SK-N-SH (cell line): ENCODE data around the gene WTAP. TPM values are rescaled to one million over a fixed set of nuclear protein-coding genes. Genes with fewer than 3 reads are reported as not detected.

ENCODE experiments used
- CTCF ChIA-PET: fragments of 300-600, 350-600 bp; formaldehyde crosslinking; extraction: SDS; loops from one replicate; lab custom pipeline; 2021; lab: Yijun Ruan, JAX
- POLR2A ChIA-PET: fragments of 350-600 bp; sonication (Branson Sonifier 250); formaldehyde crosslinking; extraction: SDS; loops from one replicate; lab custom pipeline; 2020; ENCODE audit warnings: antibody characterized with exemption, inconsistent platforms; lab: Yijun Ruan, JAX
- DNase-seq: peaks from one replicate; pipeline ENCODE4 v3.0.0; 2012
- H2AFZ ChIP-seq: fragments of 200-600 bp; sonication (generic); 2 replicates; pipeline ENCODE4 v1.8.1; 2016; ENCODE audit warnings: antibody characterized with exemption, mild to moderate bottlenecking, low read depth
- H3F3A ChIP-seq: fragments of 200-600 bp; sonication (generic); replicated peaks from 2 replicates; pipeline ENCODE3; 2016; ENCODE audit warnings: antibody characterized with exemption, mild to moderate bottlenecking; ENCODE audit not compliant: insufficient read depth
- H3K27ac ChIP-seq, 2 experiments: fragments of 200-500 bp in 1 of 2; fragments of 200-600 bp in 1 of 2; sonication (Bioruptor generic) in 1 of 2; sonication (generic), shearing (Covaris generic) in 1 of 2; 2 replicates each; pipeline versions ENCODE4 v1.5.1 to v1.6.1; 2014 to 2016; ENCODE audit warnings: low read depth in 2 of 2, inconsistent platforms in 1 of 2, low read length in 1 of 2, mild to moderate bottlenecking in 1 of 2, mixed read lengths in 1 of 2
- H3K27me3 ChIP-seq: fragments of 200-600 bp; sonication (generic), shearing (Covaris generic); 2 replicates; pipeline ENCODE4 v1.6.1; 2016; ENCODE audit warnings: mixed run types; ENCODE audit not compliant: insufficient read depth
- H3K36me3 ChIP-seq, 2 experiments: fragments of 200-500 bp in 1 of 2; fragments of 200-600 bp in 1 of 2; sonication (Bioruptor generic) in 1 of 2; sonication (generic) in 1 of 2; replicated peaks in 1 of 2; 2 replicates each; pipeline versions ENCODE3 to v1.5.1; 2014 to 2016; ENCODE audit warnings: low read length in 1 of 2, mild to moderate bottlenecking in 1 of 2; ENCODE audit not compliant: insufficient read depth in 2 of 2, control insufficient read depth in 1 of 2
- H3K4me1 ChIP-seq, 2 experiments: fragments of 200-500 bp in 1 of 2; fragments of 200-600 bp in 1 of 2; sonication (Bioruptor generic) in 1 of 2; sonication (generic), shearing (Covaris generic) in 1 of 2; 2 replicates each; pipeline versions ENCODE4 v1.5.1 to v1.6.1; 2014 to 2016; ENCODE audit warnings: low read depth in 1 of 2, low read length in 1 of 2, mixed run types in 1 of 2; ENCODE audit not compliant: insufficient read depth in 2 of 2, control insufficient read depth in 1 of 2
- H3K4me2 ChIP-seq: fragments of 200-600 bp; sonication (generic), shearing (Covaris generic); 2 replicates; pipeline ENCODE4 v1.6.1; 2017; ENCODE audit warnings: mixed run types
- H3K4me3 ChIP-seq, 2 experiments: fragments of 200-500 bp in 1 of 2; fragments of 200-600 bp in 1 of 2; sonication (Bioruptor generic) in 1 of 2; sonication (generic), shearing (Covaris generic) in 1 of 2; 2 replicates each; pipeline versions ENCODE4 v1.5.1 to v1.8.1; 2014 to 2016; ENCODE audit warnings: low read depth in 2 of 2, inconsistent platforms in 1 of 2, low read length in 1 of 2, mild to moderate bottlenecking in 1 of 2, mixed read lengths in 1 of 2, moderate library complexity in 1 of 2
- H3K79me2 ChIP-seq: fragments of 200-600 bp; sonication (generic); 2 replicates; pipeline ENCODE4 v1.8.1; 2017; ENCODE audit warnings: mild to moderate bottlenecking; ENCODE audit not compliant: insufficient read depth
- H3K9ac ChIP-seq: fragments of 200-600 bp; sonication (generic); 2 replicates; pipeline ENCODE4 v1.6.1; 2017; ENCODE audit warnings: mixed run types
- H3K9me2 ChIP-seq: fragments of 200-600 bp; sonication (generic); 2 replicates; pipeline ENCODE4 v1.6.1; 2017; ENCODE audit warnings: mixed run types
- H3K9me3 ChIP-seq: fragments of 200-600 bp; sonication (generic); 2 replicates; pipeline ENCODE4 v1.6.1; 2017; ENCODE audit warnings: mixed run types, mild to moderate bottlenecking, moderate library complexity
- H4K20me1 ChIP-seq: fragments of 200-600 bp; sonication (generic); 2 replicates; pipeline ENCODE4 v1.6.1; 2017; ENCODE audit warnings: mild to moderate bottlenecking, mixed run types; ENCODE audit not compliant: insufficient read depth
- EZH2phosphoT487 ChIP-seq: fragments of 200-600 bp; sonication (generic); IDR thresholded peaks from 2 replicates; pipeline ENCODE4 v1.6.1; 2017; ENCODE audit warnings: low read depth, mixed run types, mild to moderate bottlenecking, antibody characterized with exemption, moderate library complexity, borderline replicate concordance
- GATA2 ChIP-seq: sonication (generic); formaldehyde crosslinking; IDR thresholded peaks from 2 replicates; pipeline ENCODE4 v1.5.0; 2020; ENCODE audit warnings: mild to moderate bottlenecking, missing genetic modification reagents
- MEF2A ChIP-seq: IDR thresholded peaks from 2 replicates; pipeline ENCODE4 v1.4.0; 2012; ENCODE audit warnings: low read depth, borderline replicate concordance
- NFIC ChIP-seq: IDR thresholded peaks from 2 replicates; pipeline ENCODE4 v1.4.0; 2012; ENCODE audit warnings: borderline replicate concordance
- NRF1 ChIP-seq: IDR thresholded peaks from 2 replicates; pipeline ENCODE4 v1.6.1; 2012; ENCODE audit warnings: low read depth, mild to moderate bottlenecking, low read length
- RCOR1 ChIP-seq: fragments of 150-350 bp; IDR thresholded peaks from 2 replicates; pipeline ENCODE4 v1.6.1; 2017; ENCODE audit warnings: antibody characterized with exemption, low read length
- TEAD4 ChIP-seq: IDR thresholded peaks from 2 replicates; pipeline ENCODE4 v1.4.0; 2012; ENCODE audit warnings: mild to moderate bottlenecking, borderline replicate concordance; ENCODE audit not compliant: insufficient read depth
- YY1 ChIP-seq: IDR thresholded peaks from 2 replicates; pipeline ENCODE4 v1.4.0; 2012; ENCODE audit warnings: low read depth, mild to moderate bottlenecking
- WGBS: methylation state at CpG from one replicate; pipeline ENCODE4 v1.1.6; 2017; ENCODE audit warnings: low lambda C conversion rate; 5-methylcytosine and 5-hydroxymethylcytosine counted together
- polyA plus RNA-seq, 3 experiments: library from polyadenylated mRNA; depleted of rRNA; stranded (reverse); fragments of >200 nt; gene quantifications; 2 replicates each; pipeline ENCODE4 v1.2.3, GENCODE V29; 2012
- TF ChIP-seq, protein P1 (sequence below): IDR thresholded peaks from 2 replicates; pipeline ENCODE4 v1.6.1; 2012; ENCODE audit warnings: mild to moderate bottlenecking, low read depth, low read length, moderate library complexity

The WTAP gene
- polyA plus RNA-seq, 1 of the 3 experiments (the other 2 are of a cell fraction), result 12.8 TPM

- no peaks in the 10 kb centered on the region for H3K9me2 ChIP-seq
- no peaks in the 10 kb centered on the region for H3K27me3 ChIP-seq
- H3K4me1 ChIP-seq, result peaks cover 7 to 10% of the 10 kb centered on the region in 2 experiments
- 86% methylated on average over 2 of the region's 2 CpGs for WGBS
- no peak overlapping the region for H3K9ac ChIP-seq
- POLR2A ChIA-PET, result interaction anchor here (0.9 kb wide), 1 partner anchor 31 kb away, joined by 3 read pairs; the partner anchor contains the start of gene WTAP
- peaks cover 12% of the 10 kb centered on the region for H3F3A ChIP-seq
- H3K4me3 ChIP-seq, result no peak overlapping the region
- CTCF ChIA-PET, result no interaction called here
- H3K79me2 ChIP-seq, result peaks cover 30% of the 10 kb centered on the region
- no peaks in the 10 kb centered on the region for H3K9me3 ChIP-seq
- TF ChIP-seq GATA2 (CRISPR knock-in tag) (no peak), TEAD4 (no peak), NFIC (no peak), RCOR1 (no peak), YY1 (no peak)
- TF ChIP-seq, all 33 proteins: peak for 0
- Histone ChIP-seq H3K27ac (no peak overlapping the region), H4K20me1 (no peaks in the 10 kb centered on the region; the same call in 1 of the 2 replicates), H3K4me2 (no peak overlapping the region), H2AFZ (no peak overlapping the region), H3K36me3 (no peaks in the 10 kb centered on the region)
- no peak for DNase-seq
Measured at GRCh38 chr6:159695984-159696383, 31.3 kb upstream of the WTAP start.

DNA sequence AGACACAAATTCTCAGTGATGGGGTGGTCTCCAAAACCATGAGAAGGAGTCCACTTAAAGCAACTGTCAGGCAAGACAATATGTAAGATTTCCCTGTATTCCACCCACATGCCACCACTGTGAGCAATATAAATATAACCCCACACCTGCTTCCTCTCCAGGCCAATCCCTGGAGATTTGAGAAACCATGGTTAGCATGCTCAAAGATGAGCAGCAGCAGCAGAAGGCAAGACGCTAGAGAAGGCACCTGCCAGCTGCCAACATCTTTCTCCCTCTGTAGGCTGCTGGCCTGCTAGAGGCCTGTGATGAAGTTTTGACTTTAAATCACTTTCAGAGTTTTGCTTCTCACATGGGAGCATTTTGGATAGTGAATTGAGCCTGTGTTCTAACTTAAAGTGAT, 26.3 kb upstream of the WTAP start:
- Histone ChIP-seq H3K36me3 (no peaks in the 10 kb centered on the region), H3F3A (peaks cover 21% of the 10 kb centered on the region), H3K9me2 (no peaks in the 10 kb centered on the region), H4K20me1 (no peaks in the 10 kb centered on the region), H3K4me1 (peaks cover 0 to 12% of the 10 kb centered on the region in 2 experiments; a peak in 2 of 4 replicates), H3K27me3 (no peaks in the 10 kb centered on the region), H3K4me3 (no peak overlapping the region), H3K9me3 (no peaks in the 10 kb centered on the region), H3K79me2 (peaks cover 13% of the 10 kb centered on the region; the same call in 1 of the 2 replicates)
- no peak for DNase-seq
- 67% methylated on average over 1 of the region's 1 CpG for WGBS
- ChIA-PET CTCF (interaction anchor here (1.7 to 2.5 kb wide), 2 partner anchors 19 to 20 kb away, joined by 6 read pairs; no protein-coding TSS in a partner anchor), POLR2A (no interaction called here)
- TF ChIP-seq EZH2phosphoT487 (no peak), MEF2A (no peak), TEAD4 (no peak), NRF1 (no peak)
- TF ChIP-seq, protein P1, sequence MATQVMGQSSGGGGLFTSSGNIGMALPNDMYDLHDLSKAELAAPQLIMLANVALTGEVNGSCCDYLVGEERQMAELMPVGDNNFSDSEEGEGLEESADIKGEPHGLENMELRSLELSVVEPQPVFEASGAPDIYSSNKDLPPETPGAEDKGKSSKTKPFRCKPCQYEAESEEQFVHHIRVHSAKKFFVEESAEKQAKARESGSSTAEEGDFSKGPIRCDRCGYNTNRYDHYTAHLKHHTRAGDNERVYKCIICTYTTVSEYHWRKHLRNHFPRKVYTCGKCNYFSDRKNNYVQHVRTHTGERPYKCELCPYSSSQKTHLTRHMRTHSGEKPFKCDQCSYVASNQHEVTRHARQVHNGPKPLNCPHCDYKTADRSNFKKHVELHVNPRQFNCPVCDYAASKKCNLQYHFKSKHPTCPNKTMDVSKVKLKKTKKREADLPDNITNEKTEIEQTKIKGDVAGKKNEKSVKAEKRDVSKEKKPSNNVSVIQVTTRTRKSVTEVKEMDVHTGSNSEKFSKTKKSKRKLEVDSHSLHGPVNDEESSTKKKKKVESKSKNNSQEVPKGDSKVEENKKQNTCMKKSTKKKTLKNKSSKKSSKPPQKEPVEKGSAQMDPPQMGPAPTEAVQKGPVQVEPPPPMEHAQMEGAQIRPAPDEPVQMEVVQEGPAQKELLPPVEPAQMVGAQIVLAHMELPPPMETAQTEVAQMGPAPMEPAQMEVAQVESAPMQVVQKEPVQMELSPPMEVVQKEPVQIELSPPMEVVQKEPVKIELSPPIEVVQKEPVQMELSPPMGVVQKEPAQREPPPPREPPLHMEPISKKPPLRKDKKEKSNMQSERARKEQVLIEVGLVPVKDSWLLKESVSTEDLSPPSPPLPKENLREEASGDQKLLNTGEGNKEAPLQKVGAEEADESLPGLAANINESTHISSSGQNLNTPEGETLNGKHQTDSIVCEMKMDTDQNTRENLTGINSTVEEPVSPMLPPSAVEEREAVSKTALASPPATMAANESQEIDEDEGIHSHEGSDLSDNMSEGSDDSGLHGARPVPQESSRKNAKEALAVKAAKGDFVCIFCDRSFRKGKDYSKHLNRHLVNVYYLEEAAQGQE, result no peak
- TF ChIP-seq, all 33 proteins: peak for 0
- H3K9ac ChIP-seq, result no peak overlapping the region; the same call in 1 of the 2 replicates
- no peak overlapping the region for H2AFZ ChIP-seq
- peak overlapping the region in 1 of 2 experiments; percentile 72; a peak in 2 of 4 replicates for H3K27ac ChIP-seq
- H3K4me2 ChIP-seq, result 0 out of 2 replicates have a peak overlapping the region, but pooled peaks have one; percentile 4
